GM10847 (cell line): ENCODE measurements around the gene CHST1.

ENCODE experiments used
- POLR2A ChIP-seq: IDR thresholded peaks from 2 replicates; pipeline ENCODE4 v1.6.1; 2011; ENCODE audit not compliant: insufficient read length; ENCODE audit errors: extremely low read depth

CHST1 gene

DNA sequence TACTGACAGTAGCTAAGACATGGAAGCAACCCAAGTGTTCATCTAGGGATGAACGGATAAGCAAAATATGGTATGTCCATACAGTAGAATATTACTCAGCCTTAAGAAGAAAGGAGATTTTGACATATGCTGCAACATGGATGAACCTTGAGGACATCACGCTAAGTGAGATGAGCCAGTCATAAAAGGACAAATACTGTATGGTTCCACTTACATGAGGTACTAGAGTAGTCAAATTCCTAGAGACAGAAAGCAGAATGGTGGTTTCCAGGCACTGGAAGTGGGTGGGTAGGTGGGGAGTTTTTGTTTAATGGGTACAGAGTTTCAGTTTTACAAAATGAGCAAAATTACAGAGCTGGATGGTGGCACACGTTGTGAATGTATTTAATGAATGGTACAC, 18.1 kb downstream of the CHST1 start:
- TF ChIP-seq POLR2A = no peak

DNA sequence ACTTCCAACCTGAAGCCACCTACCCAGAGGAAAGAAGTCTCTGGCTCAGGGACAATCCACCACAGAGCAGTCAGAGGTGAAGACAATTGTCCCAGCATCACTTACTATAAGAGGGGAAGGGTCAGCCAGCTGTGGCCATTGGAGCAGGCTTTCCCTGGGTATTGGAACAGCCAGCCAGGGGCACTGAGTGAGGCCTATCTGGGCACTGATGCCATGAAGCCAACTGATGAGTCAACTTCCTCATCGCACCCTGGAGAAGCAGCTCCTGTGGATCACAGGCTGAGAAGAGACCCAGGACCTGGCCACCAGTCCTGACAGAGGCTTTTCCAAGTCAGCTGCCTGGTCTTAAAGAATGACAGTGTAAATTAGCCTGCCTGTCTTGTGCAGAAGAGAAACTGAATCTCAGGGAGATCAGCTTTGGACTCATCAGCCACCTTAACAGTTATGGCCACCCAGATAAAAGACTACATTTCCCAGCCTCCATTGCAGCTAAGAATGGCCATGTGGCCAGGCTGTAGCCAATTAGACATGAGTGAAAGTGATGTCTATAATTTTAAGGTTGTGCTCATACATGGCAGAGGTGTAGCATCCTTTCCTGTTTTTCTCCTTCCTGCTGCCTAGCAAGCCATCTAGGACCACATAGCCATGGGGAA, 19.0 kb downstream of the CHST1 start:
- no peak for TF ChIP-seq POLR2A

DNA sequence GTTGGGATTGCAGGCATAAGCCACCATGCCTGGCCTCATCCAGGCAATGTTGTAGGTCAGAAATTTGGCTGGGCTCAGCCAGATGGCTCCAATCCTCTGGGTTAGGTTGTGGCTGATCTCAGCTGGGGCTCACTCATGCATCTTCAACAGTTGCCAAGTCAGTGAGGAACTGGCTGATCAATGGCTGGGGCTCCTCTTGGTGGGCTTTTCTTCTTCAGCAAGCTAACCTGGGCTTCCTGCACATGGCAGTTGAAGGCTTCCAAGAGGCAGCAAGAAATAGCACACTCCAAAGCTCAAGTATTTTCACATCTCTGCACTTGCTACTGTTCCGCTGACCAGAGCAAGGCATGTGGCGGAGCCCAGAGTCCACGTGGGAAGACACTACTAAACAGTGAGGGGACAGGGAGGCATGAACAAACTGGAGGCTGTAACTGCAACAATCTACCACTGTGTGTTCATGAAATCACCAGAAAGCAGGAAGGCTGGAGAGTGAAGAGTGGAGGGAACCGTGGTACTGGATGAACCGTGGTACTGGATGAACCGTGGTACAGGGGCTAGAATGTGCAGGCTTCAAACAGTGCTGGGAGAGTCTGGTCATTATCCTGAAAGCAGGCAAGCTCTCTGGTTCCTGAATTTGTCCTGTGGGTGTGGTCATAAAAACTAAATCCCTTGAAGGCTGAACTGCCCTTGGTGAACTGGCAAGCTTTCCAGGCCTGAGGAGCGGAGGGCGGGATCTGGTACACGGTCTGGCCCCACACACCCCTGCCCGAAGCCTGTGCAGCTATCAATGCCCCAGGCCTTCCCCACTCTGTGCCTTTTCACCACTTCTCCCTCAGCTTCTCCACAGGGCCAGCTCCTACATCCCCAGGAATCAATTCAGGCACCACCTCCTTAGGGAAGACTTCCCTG, 20.2 kb downstream of the CHST1 start:
- TF ChIP-seq POLR2A = no peak

DNA sequence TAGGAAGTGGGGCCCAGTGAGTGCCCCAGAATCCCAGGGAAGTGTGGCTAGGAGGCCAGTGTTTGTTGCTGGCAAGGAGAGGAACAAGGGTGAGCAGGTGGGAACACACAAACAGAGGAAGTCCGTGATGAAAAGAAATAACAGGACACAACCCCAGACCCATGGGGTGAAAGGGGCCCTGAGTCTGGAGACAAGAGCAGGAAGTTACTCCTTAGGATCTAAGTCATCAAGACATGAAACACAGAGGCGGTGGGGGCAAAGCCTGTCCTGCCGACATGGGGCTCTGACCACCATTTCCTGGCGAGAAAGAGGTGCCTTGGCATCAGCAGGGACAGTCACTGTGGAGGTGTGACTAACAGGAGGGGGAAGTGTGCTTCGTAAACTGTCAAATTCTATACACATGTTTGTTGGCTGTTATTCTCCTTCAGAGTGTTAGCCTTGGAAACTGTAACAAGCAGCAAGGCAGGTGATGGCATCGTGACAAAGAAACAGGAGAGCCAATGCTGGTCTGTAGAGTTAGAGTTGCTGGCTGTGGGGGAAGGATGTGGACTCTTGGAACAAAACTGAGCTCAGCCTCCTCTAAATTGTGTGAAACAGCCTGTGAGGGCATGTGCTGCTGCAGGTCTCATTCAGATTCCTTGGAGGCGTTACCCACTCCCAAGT, 21.7 kb downstream of the CHST1 start:
- TF ChIP-seq POLR2A = no peak

DNA sequence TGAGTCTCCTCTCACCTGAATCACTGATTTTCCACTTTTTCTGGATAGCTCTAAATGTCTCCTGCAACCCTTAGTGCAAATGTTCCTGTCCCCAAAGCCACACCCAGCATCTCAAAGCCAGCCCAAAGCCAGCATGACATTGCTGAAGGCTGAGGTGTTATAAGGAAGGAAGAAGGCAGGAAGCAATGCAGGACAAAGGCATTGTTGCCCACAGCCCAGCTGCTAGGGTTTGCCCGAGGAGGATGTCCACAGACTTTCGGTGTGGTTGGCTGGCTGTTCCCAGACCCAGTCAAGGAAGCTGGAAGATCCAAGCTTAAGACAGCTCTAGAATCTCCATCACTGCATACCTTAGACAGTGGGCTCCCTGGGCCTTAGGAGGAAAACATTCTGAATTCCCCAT, 23.5 kb downstream of the CHST1 start:
- no peak for TF ChIP-seq POLR2A

DNA sequence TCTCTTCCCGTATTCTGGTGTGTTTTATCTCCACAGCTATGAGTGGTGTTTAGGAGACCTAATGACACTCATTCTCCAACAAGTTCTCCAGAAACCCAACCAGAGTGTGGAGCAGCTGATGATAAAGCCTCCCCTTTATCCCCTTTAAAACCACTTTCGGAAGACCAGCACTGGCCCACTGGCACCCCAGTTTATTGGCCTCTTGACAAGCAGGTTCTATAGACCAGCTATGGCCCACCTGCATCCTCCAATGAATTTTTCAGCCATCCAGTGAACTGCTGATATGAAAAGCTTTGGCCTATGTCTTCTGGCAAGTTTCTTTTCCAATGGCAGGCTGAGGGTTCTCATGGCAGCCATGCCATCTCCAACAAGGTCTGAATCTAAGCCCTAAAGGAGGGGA, 27.4 kb downstream of the CHST1 start:
- TF ChIP-seq POLR2A = no peak

DNA sequence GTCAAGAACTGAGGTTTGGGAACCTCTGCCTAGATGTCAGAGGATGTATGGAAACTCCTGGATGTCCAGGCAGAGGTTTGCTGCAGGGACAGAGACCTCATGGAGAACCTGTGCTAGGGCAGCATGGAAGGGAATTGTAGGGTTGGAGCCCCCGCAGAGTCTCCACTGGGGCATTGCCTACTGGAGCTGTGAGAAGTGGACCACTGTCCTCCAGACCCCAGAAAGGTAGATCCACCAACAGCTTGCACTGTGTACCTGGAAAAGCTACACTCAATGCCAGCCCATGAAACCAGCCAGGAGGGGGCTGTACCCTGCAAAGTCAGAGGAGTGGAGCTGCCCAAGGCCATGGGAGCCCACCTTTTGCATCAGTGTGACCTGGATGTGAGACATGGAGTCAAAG, 29.5 kb downstream of the CHST1 start:
- no peak for TF ChIP-seq POLR2A

DNA sequence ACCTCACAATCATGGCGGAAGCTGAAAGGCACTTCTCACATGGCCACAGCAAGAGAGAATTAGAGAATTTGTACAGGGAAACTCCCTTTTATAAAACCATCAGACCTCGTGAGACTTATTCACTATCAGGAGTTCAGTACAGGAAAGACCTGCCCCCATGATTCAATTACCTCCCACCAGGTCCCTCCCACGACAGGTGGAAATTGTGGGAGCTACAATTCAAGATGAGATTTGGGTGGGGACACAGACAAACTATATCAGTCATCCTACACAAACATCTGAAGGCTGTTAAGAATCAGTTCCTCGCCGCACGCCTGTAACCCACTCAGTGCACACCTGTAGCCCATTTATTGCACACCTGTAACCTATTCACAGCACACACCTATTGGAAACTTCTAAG, 39.8 kb downstream of the CHST1 start:
- TF ChIP-seq POLR2A = no peak

DNA sequence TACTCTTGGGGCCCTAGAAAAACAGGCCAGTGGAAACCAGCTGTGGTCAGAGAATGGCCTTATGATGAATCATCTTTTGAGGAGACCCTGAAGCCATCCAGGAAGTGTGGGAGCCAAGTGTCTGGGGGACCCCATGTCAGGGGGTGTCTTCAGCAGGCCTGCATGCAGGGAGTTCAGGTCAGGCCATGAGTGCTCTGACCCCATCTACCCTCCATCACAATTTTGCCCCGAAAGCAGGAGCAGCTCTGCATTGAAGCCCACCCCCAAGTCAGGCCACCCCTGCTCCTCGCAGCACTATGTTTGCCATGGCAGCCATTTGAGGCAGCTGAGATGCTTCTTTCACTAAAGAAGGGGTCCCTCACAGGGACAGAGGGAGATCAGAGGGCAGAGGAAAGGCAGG, 41.3 kb downstream of the CHST1 start:
- TF ChIP-seq POLR2A = no peak

DNA sequence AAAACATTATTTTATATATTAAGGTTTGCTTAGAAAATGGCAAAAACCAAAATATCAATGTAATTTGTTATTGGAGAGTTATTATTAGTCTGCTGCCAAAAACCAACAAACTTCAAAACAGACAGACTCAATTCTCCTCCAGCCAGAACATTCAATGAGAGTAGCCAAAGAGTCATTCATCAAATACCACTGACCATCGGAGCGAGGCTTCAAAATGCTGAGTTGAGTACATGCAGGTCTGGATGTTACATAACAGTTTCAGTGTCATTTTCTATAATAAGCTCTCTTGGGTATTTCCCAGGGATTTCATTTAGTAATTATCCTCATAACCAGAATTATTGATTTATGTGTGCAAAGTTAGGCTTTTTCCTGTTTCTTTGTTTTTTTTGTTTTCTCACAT, 42.6 kb downstream of the CHST1 start:
- TF ChIP-seq POLR2A = no peak

DNA sequence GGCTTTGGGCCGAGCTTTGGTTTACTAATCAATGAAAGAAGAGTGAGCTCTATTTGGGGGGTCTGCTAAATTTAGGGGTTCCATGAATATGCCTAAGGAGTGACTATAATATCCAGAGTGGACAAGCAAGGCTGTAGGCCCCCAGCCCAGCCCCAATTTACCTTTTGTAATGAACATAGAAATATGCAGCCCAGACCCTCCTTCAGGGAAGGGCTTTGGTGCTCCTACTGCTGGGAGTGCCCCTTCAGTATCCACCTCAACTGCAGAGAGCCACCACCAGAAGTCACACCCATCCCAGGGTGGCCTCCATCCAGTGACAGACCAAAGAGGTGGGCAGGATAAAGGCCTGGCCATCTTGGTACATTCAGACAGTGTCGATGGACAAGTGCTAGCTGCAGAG, 43.1 kb downstream of the CHST1 start:
- no peak for TF ChIP-seq POLR2A

DNA sequence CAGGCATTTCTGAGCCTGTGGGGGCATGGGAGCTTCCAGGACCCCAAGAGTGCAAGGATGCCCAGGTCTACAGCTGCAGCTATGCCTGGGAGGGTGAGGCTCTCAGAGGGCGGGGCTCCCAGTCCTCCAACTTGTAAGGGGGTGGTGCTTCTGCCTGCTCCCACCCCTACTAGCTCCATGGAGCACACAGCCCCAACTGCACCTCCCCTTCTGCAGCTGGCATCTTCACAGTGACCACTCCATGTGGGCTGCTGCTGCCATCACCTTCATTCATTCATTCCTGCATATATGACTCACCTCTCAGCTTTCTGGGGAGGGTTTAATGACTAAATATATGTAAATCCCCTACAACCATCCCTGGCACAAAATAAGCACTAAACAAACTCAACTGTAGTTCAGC, 43.8 kb downstream of the CHST1 start:
- TF ChIP-seq POLR2A = no peak

DNA sequence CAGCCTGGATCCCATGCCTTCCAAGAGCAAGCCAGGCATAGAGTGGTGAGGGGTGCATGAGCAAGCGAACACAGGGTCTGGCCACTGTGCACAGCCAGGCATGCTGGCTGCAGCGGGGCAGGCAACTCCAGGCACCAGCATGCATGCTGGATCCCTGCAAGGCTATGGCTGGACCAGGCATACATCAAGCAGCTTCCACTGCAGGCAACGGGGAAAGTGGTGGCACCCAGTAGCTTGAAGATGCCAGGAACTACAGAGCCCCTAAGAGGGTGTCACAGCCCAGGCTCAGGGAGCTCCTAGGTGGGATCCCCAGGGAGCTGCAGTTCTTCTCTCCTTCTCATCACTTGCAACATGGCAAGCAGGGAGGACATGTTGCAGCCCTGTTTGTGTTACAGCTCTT, 45.2 kb downstream of the CHST1 start:
- TF ChIP-seq POLR2A = no peak

DNA sequence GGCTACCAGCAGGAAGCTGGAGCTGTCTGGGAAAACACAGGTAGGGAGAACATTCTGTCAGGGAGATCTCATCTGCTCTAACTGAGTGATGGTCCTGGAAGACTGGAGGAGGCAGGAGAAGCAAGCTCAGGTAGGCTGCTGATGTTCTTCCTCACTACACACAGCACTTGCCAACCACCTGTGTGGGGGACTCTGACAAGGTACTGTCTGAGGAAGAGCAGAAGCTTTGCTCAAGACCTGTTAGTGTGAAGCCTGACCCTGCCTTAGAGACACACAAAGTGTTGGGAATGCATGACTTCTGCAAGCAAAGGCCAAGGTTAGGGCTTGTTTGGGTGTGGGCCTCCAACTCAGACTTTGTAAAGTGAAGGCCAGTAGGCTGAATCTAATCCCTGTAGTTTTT, 46.5 kb downstream of the CHST1 start:
- TF ChIP-seq POLR2A = no peak

DNA sequence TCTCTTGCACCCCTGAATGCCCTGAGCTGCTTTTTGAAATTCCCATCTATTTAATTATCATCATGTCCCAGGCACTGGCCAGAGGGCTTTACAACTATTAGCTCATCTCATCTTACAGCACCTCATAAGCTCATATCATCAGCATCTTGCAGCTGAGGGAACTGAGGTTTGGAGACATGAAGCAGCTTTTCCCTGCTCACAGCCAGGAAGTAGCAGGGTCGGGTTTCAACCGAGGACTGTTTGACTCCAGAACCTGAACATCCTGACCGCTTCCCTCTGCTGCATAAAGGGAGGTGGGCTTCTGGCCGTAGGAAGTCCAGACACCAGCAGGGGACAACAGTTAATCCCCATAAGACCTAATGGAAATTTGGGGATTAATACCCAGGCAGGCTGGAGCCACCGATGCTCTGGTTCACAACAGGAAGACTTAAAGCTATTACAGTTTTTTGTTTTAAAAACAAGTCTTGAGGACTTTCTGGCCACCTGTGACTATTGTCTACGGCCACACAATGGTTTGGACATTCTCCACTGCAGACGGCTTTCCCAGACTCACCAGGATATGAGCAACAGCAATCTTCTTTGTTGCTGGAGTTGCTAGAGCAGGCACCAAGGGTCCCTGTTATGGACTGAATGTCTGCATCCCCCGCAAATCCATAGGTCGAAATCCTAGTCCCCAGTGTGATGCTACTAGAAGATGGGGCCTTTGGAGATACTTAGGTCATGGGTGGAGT, 47.4 kb downstream of the CHST1 start:
- TF ChIP-seq POLR2A = no peak
